Endothelial cell of umbilical vein (primary cell): ENCODE results near the gene TTLL5.

ENCODE experiments used
- EZH2 ChIP-seq: IDR thresholded peaks from 2 replicates; pipeline ENCODE4 v1.6.1; 2012; ENCODE audit warnings: borderline replicate concordance, low read depth, mild to moderate bottlenecking, moderate library complexity, low read length, inconsistent platforms; ENCODE audit not compliant: severe bottlenecking
- GATA2 ChIP-seq: IDR thresholded peaks from 2 replicates; pipeline ENCODE4 v1.7.0; 2011; ENCODE audit warnings: low read depth, mild to moderate bottlenecking, moderate library complexity, mixed read lengths, low read length; ENCODE audit not compliant: insufficient read length, insufficient read depth
- POLR2AphosphoS5 ChIP-seq: IDR thresholded peaks from 2 replicates; pipeline ENCODE4 v1.6.1; 2012; ENCODE audit warnings: low read depth, mild to moderate bottlenecking, control low read depth, low read length, moderate library complexity; ENCODE audit not compliant: insufficient read depth
- TF ChIP-seq, protein P1 (sequence below), 2 donors: IDR thresholded peaks; 1 replicate in 1 of 2; 2 replicates in 1 of 2; pipeline ENCODE4 v1.5.1; 2011; ENCODE audit warnings: low read length in 2 of 2, mild to moderate bottlenecking in 2 of 2, moderate library complexity in 2 of 2, control low read depth in 1 of 2, inconsistent platforms in 1 of 2, low read depth in 1 of 2; ENCODE audit not compliant: insufficient read depth in 1 of 2; ENCODE audit errors: extremely low read depth in 1 of 2
- TF ChIP-seq, protein P2 (sequence below): IDR thresholded peaks from 2 replicates; pipeline ENCODE4 v1.6.1; 2011; ENCODE audit not compliant: insufficient read depth, insufficient read length

DNA sequence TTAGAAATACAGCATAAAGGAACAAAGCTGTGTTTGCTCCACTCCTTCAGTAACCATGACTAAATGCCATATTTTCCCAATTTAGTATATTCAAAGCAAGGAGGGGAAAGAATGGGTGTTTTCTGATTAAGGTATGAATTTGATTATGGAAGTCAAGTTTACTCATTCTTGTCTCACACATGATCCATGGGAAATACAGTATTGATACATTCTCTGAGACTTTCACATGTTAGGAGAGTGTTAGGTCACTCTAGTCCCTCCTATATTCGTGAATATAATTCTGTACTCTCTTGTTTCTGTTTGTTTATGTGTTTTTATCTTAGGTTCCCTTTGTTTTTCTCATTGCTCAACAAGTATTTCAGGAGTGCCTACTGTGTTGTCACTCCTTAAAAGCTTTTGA lies 42.4 kb downstream of the TTLL5 start:
- TF ChIP-seq, protein P1, sequence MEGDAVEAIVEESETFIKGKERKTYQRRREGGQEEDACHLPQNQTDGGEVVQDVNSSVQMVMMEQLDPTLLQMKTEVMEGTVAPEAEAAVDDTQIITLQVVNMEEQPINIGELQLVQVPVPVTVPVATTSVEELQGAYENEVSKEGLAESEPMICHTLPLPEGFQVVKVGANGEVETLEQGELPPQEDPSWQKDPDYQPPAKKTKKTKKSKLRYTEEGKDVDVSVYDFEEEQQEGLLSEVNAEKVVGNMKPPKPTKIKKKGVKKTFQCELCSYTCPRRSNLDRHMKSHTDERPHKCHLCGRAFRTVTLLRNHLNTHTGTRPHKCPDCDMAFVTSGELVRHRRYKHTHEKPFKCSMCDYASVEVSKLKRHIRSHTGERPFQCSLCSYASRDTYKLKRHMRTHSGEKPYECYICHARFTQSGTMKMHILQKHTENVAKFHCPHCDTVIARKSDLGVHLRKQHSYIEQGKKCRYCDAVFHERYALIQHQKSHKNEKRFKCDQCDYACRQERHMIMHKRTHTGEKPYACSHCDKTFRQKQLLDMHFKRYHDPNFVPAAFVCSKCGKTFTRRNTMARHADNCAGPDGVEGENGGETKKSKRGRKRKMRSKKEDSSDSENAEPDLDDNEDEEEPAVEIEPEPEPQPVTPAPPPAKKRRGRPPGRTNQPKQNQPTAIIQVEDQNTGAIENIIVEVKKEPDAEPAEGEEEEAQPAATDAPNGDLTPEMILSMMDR (IDR thresholded peaks at IDR 0.05; ENCODE audit: extremely low read depth in 1 of 2, insufficient read depth in 1 of 2, low read depth in 1 of 2, low read length in 2 of 2), result no peak
- TF ChIP-seq POLR2AphosphoS5, result no peak
- no peak for TF ChIP-seq EZH2
- TF ChIP-seq, protein P2, sequence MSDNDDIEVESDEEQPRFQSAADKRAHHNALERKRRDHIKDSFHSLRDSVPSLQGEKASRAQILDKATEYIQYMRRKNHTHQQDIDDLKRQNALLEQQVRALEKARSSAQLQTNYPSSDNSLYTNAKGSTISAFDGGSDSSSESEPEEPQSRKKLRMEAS, result no peak
- no peak for TF ChIP-seq GATA2
